ENCODE results near the gene SH2B3. TPM values are rescaled to one million over a fixed set of nuclear protein-coding genes. Genes with fewer than 3 reads are reported as not detected.

SH2B3 gene
- total and polyA plus RNA-seq, 2 of the 13 experiments (the other 11 are each of a cell fraction or from before 2014, with no cell fraction given), result 6.8 to 6.9 TPM

DNA sequence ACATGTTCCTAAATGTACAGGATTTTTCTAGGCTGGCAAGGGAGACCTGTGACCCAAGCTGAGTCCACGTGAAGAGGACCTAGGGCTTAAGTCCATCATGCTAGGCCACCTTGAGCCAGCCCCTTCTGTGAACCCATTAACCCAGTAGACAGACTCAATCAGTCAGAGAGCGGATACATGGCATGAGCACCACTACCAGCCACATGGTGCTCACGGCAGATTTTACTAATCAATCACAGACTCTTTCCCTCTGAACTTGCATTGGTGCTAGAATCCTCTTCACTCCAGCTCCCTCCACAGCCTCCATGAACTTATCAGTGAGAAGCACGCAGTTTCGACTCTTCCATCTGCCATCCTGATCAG is 45.8 kb upstream of the SH2B3 start (continued):
- TF ChIP-seq ZNF136 (CRISPR knock-in tag; IDR thresholded peaks at IDR 0.05; ENCODE audit: low read depth) (no peak), CBX1 (IDR thresholded peaks at IDR 0.05; ENCODE audit: low read depth) (no peak), ZBTB7B (CRISPR knock-in tag; IDR thresholded peaks at IDR 0.05) (no peak), ZNF121 (CRISPR knock-in tag; IDR thresholded peaks at IDR 0.05) (no peak), PRDM10 (CRISPR knock-in tag; IDR thresholded peaks at IDR 0.05; ENCODE audit: low read depth) (no peak), ATF7-NPFF (CRISPR knock-in tag; IDR thresholded peaks at IDR 0.05; ENCODE audit: low read depth) (no peak), ZNF513 (CRISPR knock-in tag; conservative IDR thresholded peaks at IDR 0.05) (no peak), ZGPAT (CRISPR knock-in tag; IDR thresholded peaks at IDR 0.05) (0 out of 2 replicates have a peak, but pooled peaks have one; percentile 14), FOXO4 (CRISPR knock-in tag; conservative IDR thresholded peaks at IDR 0.05) (no peak), ZNF724P (CRISPR knock-in tag; IDR thresholded peaks at IDR 0.05; ENCODE audit: borderline replicate concordance) (no peak), GATAD2A (CRISPR knock-in tag; IDR thresholded peaks at IDR 0.05) (no peak), ZHX1 (CRISPR knock-in tag; IDR thresholded peaks at IDR 0.05; ENCODE audit: low read depth) (no peak)
- TF ChIP-seq, protein P1, sequence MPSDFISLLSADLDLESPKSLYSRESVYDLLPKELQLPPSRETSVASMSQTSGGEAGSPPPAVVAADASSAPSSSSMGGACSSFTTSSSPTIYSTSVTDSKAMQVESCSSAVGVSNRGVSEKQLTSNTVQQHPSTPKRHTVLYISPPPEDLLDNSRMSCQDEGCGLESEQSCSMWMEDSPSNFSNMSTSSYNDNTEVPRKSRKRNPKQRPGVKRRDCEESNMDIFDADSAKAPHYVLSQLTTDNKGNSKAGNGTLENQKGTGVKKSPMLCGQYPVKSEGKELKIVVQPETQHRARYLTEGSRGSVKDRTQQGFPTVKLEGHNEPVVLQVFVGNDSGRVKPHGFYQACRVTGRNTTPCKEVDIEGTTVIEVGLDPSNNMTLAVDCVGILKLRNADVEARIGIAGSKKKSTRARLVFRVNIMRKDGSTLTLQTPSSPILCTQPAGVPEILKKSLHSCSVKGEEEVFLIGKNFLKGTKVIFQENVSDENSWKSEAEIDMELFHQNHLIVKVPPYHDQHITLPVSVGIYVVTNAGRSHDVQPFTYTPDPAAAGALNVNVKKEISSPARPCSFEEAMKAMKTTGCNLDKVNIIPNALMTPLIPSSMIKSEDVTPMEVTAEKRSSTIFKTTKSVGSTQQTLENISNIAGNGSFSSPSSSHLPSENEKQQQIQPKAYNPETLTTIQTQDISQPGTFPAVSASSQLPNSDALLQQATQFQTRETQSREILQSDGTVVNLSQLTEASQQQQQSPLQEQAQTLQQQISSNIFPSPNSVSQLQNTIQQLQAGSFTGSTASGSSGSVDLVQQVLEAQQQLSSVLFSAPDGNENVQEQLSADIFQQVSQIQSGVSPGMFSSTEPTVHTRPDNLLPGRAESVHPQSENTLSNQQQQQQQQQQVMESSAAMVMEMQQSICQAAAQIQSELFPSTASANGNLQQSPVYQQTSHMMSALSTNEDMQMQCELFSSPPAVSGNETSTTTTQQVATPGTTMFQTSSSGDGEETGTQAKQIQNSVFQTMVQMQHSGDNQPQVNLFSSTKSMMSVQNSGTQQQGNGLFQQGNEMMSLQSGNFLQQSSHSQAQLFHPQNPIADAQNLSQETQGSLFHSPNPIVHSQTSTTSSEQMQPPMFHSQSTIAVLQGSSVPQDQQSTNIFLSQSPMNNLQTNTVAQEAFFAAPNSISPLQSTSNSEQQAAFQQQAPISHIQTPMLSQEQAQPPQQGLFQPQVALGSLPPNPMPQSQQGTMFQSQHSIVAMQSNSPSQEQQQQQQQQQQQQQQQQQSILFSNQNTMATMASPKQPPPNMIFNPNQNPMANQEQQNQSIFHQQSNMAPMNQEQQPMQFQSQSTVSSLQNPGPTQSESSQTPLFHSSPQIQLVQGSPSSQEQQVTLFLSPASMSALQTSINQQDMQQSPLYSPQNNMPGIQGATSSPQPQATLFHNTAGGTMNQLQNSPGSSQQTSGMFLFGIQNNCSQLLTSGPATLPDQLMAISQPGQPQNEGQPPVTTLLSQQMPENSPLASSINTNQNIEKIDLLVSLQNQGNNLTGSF (CRISPR knock-in tag; IDR thresholded peaks at IDR 0.05), result no peak

Data from HepG2 (cell line).